Left ventricle myocardium inferior (tissue), 1 donor: ENCODE results near the gene ARL15. TPM values are rescaled to one million over a fixed set of nuclear protein-coding genes. Genes with fewer than 3 reads are reported as not detected.

Experiments used
- DNase-seq: peaks from one replicate; pipeline ENCODE4 v3.0.0-alpha.2; 2020
- H3K27ac ChIP-seq: fragments of 200-600 bp; replicated peaks from 2 replicates; pipeline ENCODE4 v1.8.0; 2021
- H3K27me3 ChIP-seq: fragments of 200-600 bp; 2 replicates; pipeline ENCODE4 v1.8.0; 2021; ENCODE audit warnings: low read depth
- H3K36me3 ChIP-seq: fragments of 200-600 bp; 2 replicates; pipeline ENCODE4 v1.8.0; 2021
- H3K4me1 ChIP-seq: fragments of 200-600 bp; 2 replicates; pipeline ENCODE4 v1.8.0; 2021
- H3K4me3 ChIP-seq: fragments of 200-600 bp; 2 replicates; pipeline ENCODE4 v1.8.0; 2021; ENCODE audit warnings: mild to moderate bottlenecking, moderate library complexity
- H3K9me3 ChIP-seq: fragments of 200-600 bp; replicated peaks from 2 replicates; pipeline ENCODE4 v1.8.0; 2021
- intact Hi-C: fragments of 100-400 bp; cut with micrococcal nuclease; formaldehyde crosslinking; loops from one replicate; pipeline ENCODE4 v1.11.0; 2022
- total RNA-seq: library from RNA; stranded (reverse); fragmentation: NEBNext Ultra II Directional; extraction: Animal tissue kit (Norgen Biotek cat#: 25700); gene quantifications from one replicate; pipeline ENCODE4 v1.2.1, GENCODE V29; 2021
- TF ChIP-seq, protein P1 (sequence below): fragments of 200-600 bp; IDR thresholded peaks from 2 replicates; pipeline ENCODE4 v1.8.0; 2021; ENCODE audit warnings: antibody characterized with exemption, mild to moderate bottlenecking, borderline replicate concordance
- donor health status: DM: no; HTN: yes; CAD: no; lungs with severe emphysema.

Gene ARL15
- total RNA-seq, 1 donor from 2014 or later, result 18.2 TPM

DNA sequence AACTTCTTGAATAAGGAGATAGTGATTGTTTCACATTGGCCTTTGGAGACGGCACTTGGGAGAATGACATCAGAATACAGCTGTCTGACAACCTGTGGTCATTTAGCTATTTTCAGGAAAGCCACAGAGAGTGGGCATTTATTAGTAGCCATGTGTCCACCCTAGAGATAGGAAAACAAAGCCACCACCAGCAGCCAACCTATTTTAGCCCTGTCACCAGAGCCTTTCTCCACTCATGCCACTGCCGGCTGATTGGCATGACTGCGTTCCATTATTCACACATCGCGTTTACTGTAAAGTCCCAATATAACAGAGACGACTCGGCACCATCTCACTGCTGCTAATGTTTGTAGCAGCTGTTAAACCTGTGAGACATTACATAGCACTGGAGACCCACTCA is 419.9 kb downstream of the ARL15 start:
- Histone ChIP-seq H3K4me3 (no peak overlapping the region), H3K27ac (peak overlapping the region; percentile 50), H3K36me3 (peaks cover 11% of the 10 kb centered on the region), H3K9me3 (no peaks in the 10 kb centered on the region), H3K27me3 (no peaks in the 10 kb centered on the region), H3K4me1 (peaks cover 17% of the 10 kb centered on the region)
- DNase-seq, result peak; percentile 16
- TF ChIP-seq, protein P1, sequence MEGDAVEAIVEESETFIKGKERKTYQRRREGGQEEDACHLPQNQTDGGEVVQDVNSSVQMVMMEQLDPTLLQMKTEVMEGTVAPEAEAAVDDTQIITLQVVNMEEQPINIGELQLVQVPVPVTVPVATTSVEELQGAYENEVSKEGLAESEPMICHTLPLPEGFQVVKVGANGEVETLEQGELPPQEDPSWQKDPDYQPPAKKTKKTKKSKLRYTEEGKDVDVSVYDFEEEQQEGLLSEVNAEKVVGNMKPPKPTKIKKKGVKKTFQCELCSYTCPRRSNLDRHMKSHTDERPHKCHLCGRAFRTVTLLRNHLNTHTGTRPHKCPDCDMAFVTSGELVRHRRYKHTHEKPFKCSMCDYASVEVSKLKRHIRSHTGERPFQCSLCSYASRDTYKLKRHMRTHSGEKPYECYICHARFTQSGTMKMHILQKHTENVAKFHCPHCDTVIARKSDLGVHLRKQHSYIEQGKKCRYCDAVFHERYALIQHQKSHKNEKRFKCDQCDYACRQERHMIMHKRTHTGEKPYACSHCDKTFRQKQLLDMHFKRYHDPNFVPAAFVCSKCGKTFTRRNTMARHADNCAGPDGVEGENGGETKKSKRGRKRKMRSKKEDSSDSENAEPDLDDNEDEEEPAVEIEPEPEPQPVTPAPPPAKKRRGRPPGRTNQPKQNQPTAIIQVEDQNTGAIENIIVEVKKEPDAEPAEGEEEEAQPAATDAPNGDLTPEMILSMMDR, result no peak
- intact Hi-C loops, result no loop called here

DNA sequence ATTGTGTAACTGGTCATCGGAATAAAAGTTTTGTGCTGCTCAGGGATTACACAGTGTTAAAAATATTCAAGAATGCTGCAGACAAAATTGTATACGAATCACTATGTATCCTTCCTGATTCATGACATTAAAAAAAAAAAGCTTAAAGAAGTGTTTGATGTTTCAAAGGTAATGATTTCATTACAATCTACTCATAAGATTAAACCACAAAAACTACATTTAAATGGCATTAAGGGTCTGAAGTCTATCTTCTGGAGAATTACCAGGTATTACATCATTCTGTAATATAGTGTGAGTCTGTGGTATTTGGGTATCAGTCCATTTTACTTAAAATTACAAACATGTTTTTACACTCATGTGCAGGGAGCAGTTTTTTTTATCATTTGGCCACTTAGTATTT is 425.5 kb downstream of the ARL15 start:
- no peak for DNase-seq
- intact Hi-C loops, result no loop called here
- Histone ChIP-seq H3K9me3 (no peaks in the 10 kb centered on the region), H3K4me3 (no peak overlapping the region), H3K27ac (no peak overlapping the region), H3K27me3 (no peaks in the 10 kb centered on the region), H3K4me1 (no peaks in the 10 kb centered on the region), H3K36me3 (peaks cover 14% of the 10 kb centered on the region)
- TF ChIP-seq, protein P1, result no peak

DNA sequence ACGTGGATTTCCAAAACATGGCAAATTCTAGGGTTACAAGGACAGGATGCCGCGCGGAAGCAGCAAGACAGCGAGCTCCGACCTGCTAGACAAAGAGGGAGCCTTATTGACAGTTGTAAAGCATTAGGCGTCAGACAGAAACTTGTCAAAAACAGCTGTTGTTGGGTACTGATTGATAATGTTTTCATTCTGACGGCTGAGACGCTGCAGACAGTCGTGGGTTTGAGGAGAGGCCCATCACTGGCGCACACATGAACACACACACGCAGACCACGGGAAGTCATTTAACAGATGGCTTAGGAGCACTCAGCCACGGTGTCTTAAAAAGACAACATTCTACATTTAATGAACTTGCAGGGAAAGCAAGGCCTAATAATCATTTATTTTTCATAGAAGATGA is 426.0 kb downstream of the ARL15 start:
- H3K36me3 ChIP-seq, result peaks cover 14% of the 10 kb centered on the region
- intact Hi-C loops, result no loop called here
- no peaks in the 10 kb centered on the region for H3K4me1 ChIP-seq
- H3K27me3 ChIP-seq, result no peaks in the 10 kb centered on the region
- no peaks in the 10 kb centered on the region for H3K9me3 ChIP-seq
- no peak overlapping the region for H3K4me3 ChIP-seq
- TF ChIP-seq, protein P1, result no peak
- no peak for DNase-seq
- no peak overlapping the region for H3K27ac ChIP-seq

DNA sequence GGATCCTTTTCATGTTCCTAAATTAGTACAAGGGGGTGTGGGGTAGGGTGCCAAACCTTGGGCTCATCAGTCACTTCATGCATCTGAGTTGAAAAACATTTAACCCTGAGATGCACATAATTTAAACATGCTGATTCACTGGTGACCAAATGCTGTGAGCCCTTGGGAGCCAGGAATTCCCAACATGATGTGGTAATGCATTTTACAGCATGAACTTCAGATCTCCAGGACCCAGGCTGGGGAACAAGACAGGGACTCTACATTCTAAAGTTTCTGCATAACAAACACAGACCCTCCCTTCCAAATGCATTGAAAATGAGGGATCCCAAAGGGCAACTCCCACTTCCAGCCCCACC is 427.7 kb downstream of the ARL15 start:
- no peak overlapping the region for H3K27ac ChIP-seq
- intact Hi-C loops, result no loop called here
- no peak overlapping the region for H3K4me3 ChIP-seq
- H3K4me1 ChIP-seq, result no peaks in the 10 kb centered on the region
- TF ChIP-seq, protein P1, result no peak
- DNase-seq, result no peak
- no peaks in the 10 kb centered on the region for H3K9me3 ChIP-seq
- no peaks in the 10 kb centered on the region for H3K27me3 ChIP-seq
- peaks cover 14% of the 10 kb centered on the region for H3K36me3 ChIP-seq

DNA sequence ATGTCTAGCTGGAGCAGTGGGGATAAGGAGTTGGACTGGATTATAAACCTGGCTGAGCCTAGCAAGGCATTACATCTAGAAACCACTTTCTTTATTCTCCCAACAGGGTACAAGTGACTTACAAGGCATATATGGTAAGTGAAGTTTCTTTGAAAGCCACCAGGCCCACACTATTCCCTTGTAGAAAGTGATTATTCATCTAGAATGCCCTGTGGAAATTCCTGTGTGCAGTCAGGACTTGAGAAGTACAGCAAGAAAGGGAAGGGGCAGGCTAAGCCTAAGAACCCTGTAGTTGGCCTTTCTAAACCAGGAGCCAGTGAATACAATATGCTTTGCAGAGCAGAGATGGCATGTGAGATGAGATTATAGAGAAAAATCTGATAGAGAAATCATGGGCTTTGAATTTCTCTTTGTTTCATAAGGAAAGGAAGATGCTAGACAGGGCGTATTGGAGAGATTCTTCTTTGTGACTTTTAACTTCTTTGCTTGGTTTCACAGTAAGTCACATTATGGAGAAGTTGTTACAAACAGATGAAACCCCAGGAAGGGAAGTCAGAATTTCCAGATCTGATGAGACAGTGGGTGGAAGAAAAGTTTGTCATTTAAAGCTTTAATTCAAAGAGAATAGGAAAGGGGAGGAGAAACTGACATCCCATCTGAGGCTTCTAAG is 428.2 kb downstream of the ARL15 start:
- intact Hi-C loops, result no loop called here
- TF ChIP-seq, protein P1, result no peak
- Histone ChIP-seq H3K9me3 (no peaks in the 10 kb centered on the region), H3K4me3 (no peak overlapping the region), H3K4me1 (no peaks in the 10 kb centered on the region), H3K27me3 (no peaks in the 10 kb centered on the region), H3K36me3 (peaks cover 14% of the 10 kb centered on the region), H3K27ac (no peak overlapping the region)
- DNase-seq, result no peak
